ENCODE measurements around the gene KCTD1. TPM values are rescaled to one million over a fixed set of nuclear protein-coding genes. Genes with fewer than 3 reads are reported as not detected.

Gene KCTD1
- total RNA-seq (10 to 100 TPM; 11.8 to 17.5 TPM), polyA plus RNA-seq (1 to 10 TPM; 4.0 to 6.6 TPM)
- long read RNA-seq, donor 1, full-length matches to known transcripts, result 3 of 3 reads
- long read RNA-seq, donor 1, partial matches to known transcripts, result 0 of 3 reads
- long read RNA-seq, donor 1, other reads (novel, unspliced or antisense), result 0 of 3 reads
- long read RNA-seq, donor 2, partial matches to known transcripts, result 0 of 2 reads
- long read RNA-seq, donor 2, other reads (novel, unspliced or antisense), result 0 of 2 reads
- long read RNA-seq, donor 3, partial matches to known transcripts, result 0 of 1 reads
- long read RNA-seq, donor 3, other reads (novel, unspliced or antisense), result 0 of 1 reads
- long read RNA-seq, donor 4, partial matches to known transcripts, result 0 of 1 reads
- long read RNA-seq, donor 4, other reads (novel, unspliced or antisense), result 0 of 1 reads
- long read RNA-seq, donor 5, partial matches to known transcripts, result 0 of 2 reads
- long read RNA-seq, donor 5, other reads (novel, unspliced or antisense), result 0 of 2 reads

DNA sequence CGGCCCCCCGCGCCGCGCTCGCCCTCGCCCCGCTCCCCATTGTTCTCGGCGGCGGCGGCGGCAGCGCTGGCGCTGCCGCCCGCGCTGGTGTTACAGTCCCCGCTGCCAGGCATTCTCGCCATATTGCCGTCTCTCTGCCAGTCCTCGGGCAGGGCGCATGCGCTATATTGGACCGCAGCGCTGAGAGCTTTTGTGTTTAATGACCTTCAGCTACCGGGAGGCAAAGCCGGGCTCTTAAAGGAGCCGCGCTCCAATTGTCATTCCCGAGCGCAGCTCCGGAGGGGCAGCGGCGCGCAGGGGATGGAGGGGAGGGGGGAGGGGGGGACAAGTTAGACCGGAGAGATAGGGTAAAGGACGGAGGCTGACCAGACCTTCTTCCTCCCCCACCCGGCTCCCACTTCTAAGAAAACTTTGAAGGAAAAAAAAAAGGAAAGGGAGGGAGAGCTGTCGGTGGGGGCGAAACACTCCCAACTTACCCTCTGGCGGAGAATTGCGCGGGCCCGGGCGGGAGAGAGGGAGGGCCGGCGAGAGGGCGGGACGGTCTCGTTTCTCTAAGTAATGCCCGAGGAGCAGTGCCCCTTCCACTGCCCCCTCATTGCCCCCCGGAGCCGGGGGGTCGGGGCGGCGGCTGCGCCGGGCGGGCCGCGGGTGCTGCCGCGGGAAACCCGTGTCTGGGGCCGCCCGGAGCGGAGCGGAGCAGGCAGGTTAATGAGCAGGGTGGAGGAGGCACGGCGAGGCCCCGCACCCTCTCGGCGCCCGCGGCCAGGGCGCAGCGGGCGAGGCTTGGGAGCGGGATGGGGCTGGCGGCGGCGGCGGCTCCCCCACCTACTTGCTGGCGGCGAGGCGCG lies at the start of gene KCTD1:
Gene KCTD1, minus strand, starts transcription at position 139 of the 848 bp plus-strand sequence. Its CDS starts 17 bp downstream, at position 122.
- Histone ChIP-seq H3K9ac (ENCODE audit: insufficient read depth in 1 of 2, low read length in 2 of 2) (no peak within 1 kb of the TSS), H3K27ac (ENCODE audit: low read depth in 1 of 2, low read length in 1 of 2) (peak within 1 kb of the TSS; percentile 10 to 61), H3K4me1 (ENCODE audit: control insufficient read depth in 5 of 5, insufficient read depth in 5 of 5, low read length in 5 of 5) (peaks cover 4 to 54% (median 28%) of the 10 kb centered on the region in 5 donors), H3K36me3 (ENCODE audit: control insufficient read depth in 4 of 4, insufficient read depth in 4 of 4, low read length in 4 of 4) (no peaks in the 10 kb centered on the region), H3K9me3 (ENCODE audit: control insufficient read depth in 4 of 4, insufficient read depth in 3 of 4, low read length in 3 of 4) (peaks cover 0 to 4% (median 0%) of the 10 kb centered on the region in 4 donors), H3K27me3 (ENCODE audit: control insufficient read depth in 3 of 3, insufficient read depth in 3 of 3, low read length in 2 of 3) (peaks cover 0 to 45% (median 37%) of the 10 kb centered on the region in 3 donors), H3K4me3 (peak within 1 kb of the TSS; percentile 86)
- TF ChIP-seq, protein P1, sequence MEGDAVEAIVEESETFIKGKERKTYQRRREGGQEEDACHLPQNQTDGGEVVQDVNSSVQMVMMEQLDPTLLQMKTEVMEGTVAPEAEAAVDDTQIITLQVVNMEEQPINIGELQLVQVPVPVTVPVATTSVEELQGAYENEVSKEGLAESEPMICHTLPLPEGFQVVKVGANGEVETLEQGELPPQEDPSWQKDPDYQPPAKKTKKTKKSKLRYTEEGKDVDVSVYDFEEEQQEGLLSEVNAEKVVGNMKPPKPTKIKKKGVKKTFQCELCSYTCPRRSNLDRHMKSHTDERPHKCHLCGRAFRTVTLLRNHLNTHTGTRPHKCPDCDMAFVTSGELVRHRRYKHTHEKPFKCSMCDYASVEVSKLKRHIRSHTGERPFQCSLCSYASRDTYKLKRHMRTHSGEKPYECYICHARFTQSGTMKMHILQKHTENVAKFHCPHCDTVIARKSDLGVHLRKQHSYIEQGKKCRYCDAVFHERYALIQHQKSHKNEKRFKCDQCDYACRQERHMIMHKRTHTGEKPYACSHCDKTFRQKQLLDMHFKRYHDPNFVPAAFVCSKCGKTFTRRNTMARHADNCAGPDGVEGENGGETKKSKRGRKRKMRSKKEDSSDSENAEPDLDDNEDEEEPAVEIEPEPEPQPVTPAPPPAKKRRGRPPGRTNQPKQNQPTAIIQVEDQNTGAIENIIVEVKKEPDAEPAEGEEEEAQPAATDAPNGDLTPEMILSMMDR (IDR thresholded peaks at IDR 0.05; ENCODE audit: control extremely low read depth, extremely low read depth), result no peak
- WGBS, 2 donors, result 0% methylated on average over 67 to 88 of the region's 88 CpGs
- ATAC-seq (ENCODE audit: insufficient read depth, low FRiP score) (peak; percentile 70), DNase-seq (peak; percentile 90 to 94 (median 92))

DNA sequence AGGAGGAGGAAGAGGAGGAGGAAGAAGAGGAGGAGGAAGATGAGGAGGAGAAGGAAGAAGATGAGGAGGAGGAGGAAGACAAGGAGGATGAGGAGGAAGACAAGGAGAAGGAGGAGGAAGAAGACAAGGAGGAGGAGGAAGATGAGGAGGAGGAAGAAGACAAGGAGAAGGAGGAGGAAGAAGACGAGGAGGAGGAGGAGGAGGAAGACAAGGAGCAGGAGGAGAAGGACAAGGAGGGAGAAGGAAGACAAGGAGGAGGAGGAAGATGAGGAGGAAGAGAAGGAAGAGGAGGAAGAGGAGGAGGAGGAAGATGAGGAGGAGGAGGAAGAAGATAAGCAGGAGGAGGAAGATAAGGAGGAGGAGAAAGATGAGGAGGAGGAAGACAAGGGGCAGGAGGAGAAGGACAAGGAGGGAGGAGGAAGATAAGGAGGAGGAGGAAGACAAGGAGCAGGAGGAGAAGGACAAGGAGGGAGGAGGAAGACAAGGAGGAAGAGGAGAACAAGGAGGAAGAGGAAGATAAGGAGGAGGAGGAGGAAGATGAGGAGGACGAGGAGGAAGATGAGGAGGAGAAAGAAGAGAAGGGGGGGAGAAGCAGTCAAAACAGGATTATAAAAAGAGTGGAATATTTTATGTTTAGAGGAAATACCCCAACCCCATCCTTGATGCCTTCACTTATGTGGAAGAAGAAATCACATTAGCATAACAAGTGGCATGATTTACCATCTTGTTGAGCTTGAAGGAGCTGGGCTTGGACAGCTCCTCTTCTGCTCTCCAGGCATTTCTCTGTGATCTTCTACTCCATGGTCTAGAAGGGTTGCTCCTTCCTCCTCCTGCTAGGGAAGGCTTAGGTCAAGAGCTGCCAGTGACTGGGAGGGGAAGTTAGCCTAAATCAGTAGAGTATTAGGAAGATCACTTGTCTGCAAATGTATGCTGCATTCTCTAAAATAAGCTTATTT lies 45.3 kb upstream of the KCTD1 start:
- Histone ChIP-seq H3K4me3 (no peak overlapping the region), H3K9me3 (ENCODE audit: control insufficient read depth in 4 of 4, insufficient read depth in 3 of 4, low read length in 3 of 4) (peaks cover 0 to 2% (median 0%) of the 10 kb centered on the region in 4 donors), H3K27ac (ENCODE audit: low read depth in 1 of 2, low read length in 1 of 2) (no peak overlapping the region), H3K4me1 (ENCODE audit: control insufficient read depth in 5 of 5, insufficient read depth in 5 of 5, low read length in 5 of 5) (no peaks in the 10 kb centered on the region), H3K36me3 (ENCODE audit: control insufficient read depth in 4 of 4, insufficient read depth in 4 of 4, low read length in 4 of 4) (no peaks in the 10 kb centered on the region), H3K27me3 (ENCODE audit: control insufficient read depth in 3 of 3, insufficient read depth in 3 of 3, low read length in 2 of 3) (no peaks in the 10 kb centered on the region), H3K9ac (ENCODE audit: insufficient read depth in 1 of 2, low read length in 2 of 2) (no peak overlapping the region)
- ATAC-seq (ENCODE audit: insufficient read depth, low FRiP score) (no peak), DNase-seq (no peak)
- TF ChIP-seq, protein P1 (IDR thresholded peaks at IDR 0.05; ENCODE audit: control extremely low read depth, extremely low read depth), result no peak
- 81% methylated on average over 2 of the region's 2 CpGs for WGBS, 2 donors

DNA sequence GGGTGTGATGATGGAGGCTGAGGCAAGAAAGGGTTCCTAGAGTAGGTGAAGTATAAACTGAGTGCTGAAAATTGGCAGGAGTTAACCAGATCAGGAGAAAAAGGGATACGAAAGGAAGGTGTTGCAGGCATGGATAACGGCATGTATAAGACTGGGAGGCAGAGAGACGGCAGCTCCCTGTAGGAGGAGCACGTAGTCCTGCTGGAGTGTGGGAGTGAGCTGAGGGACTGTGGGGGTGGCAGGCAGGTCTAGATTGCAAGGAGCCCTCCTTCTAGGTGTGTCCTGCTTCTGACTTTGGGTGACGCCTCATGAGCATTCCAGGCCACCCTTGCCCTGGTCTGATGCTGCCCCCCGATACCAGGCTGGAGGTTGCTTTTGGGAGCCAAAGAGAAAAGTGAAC lies 36.4 kb upstream of the KCTD1 start:
- Histone ChIP-seq H3K36me3 (ENCODE audit: control insufficient read depth in 4 of 4, insufficient read depth in 4 of 4, low read length in 4 of 4) (no peaks in the 10 kb centered on the region), H3K27ac (ENCODE audit: low read depth in 1 of 2, low read length in 1 of 2) (no peak overlapping the region), H3K4me3 (no peak overlapping the region), H3K9me3 (ENCODE audit: control insufficient read depth in 4 of 4, insufficient read depth in 3 of 4, low read length in 3 of 4) (no peaks in the 10 kb centered on the region), H3K27me3 (ENCODE audit: control insufficient read depth in 3 of 3, insufficient read depth in 3 of 3, low read length in 2 of 3) (no peaks in the 10 kb centered on the region), H3K9ac (ENCODE audit: insufficient read depth in 1 of 2, low read length in 2 of 2) (no peak overlapping the region), H3K4me1 (ENCODE audit: control insufficient read depth in 5 of 5, insufficient read depth in 5 of 5, low read length in 5 of 5) (no peaks in the 10 kb centered on the region)
- 96 to 98% methylated on average over 6 of the region's 6 CpGs for WGBS, 2 donors
- no peak for ATAC-seq (ENCODE audit: insufficient read depth, low FRiP score)
- DNase-seq, result no peak
- TF ChIP-seq, protein P1 (IDR thresholded peaks at IDR 0.05; ENCODE audit: control extremely low read depth, extremely low read depth), result no peak
